GM20431 (cell line): ENCODE data around the gene ARHGAP24.
"Not testable (repeated sequence)": the region's sequence is repeated elsewhere in the genome, so short reads cannot be mapped to it uniquely, and the experiment has no call there.

Experiments
- in situ Hi-C: fragments of 300-500 bp; cut with MseI, MboI; formaldehyde crosslinking; loops from one replicate; pipeline ENCODE4 v1.15.0; 2020; ENCODE audit warnings: low sequenced_read_pairs; ENCODE audit not compliant: unreplicated experiment

ARHGAP24 gene

GRCh38 chr4:85965017-85965416, 490.1 kb downstream of the ARHGAP24 start:
- in situ Hi-C loops = not testable (repeated sequence)

GRCh38 chr4:85965529-85965928, 490.6 kb downstream of the ARHGAP24 start:
- in situ Hi-C loops = no loop called here

- in situ Hi-C loops = no loop called here
Observed at GRCh38 chr4:85966373-85966772, 491.4 kb downstream of the ARHGAP24 start.

- in situ Hi-C loops = no loop called here
Observed at GRCh38 chr4:85967872-85968271, 492.9 kb downstream of the ARHGAP24 start.

GRCh38 chr4:85968945-85969819, 494.2 kb downstream of the ARHGAP24 start:
- in situ Hi-C loops = no loop called here

GRCh38 chr4:85970535-85970934, 495.6 kb downstream of the ARHGAP24 start:
- in situ Hi-C loops = no loop called here

- in situ Hi-C loops = no loop called here
Observed at GRCh38 chr4:85979276-85979675, 504.3 kb downstream of the ARHGAP24 start.

GRCh38 chr4:85986266-85986665, 511.3 kb downstream of the ARHGAP24 start:
- in situ Hi-C loops = no loop called here

- in situ Hi-C loops = no loop called here
Observed at GRCh38 chr4:85993641-85994040, 518.7 kb downstream of the ARHGAP24 start.

GRCh38 chr4:85994576-85994975, 519.6 kb downstream of the ARHGAP24 start:
- in situ Hi-C loops = no loop called here

- in situ Hi-C loops = no loop called here
Observed at GRCh38 chr4:85995361-85995760, 520.4 kb downstream of the ARHGAP24 start.

- in situ Hi-C loops = no loop called here
Observed at GRCh38 chr4:86001591-86001990, 526.6 kb downstream of the ARHGAP24 start.

GRCh38 chr4:86004030-86004429, 529.1 kb downstream of the ARHGAP24 start:
- in situ Hi-C loops = no loop called here

- in situ Hi-C loops = no loop called here
Observed at GRCh38 chr4:86006057-86006456, 531.1 kb downstream of the ARHGAP24 start.

GRCh38 chr4:86007042-86007441, 532.1 kb downstream of the ARHGAP24 start:
- in situ Hi-C loops = no loop called here

GRCh38 chr4:86011117-86011516, 536.2 kb downstream of the ARHGAP24 start:
- in situ Hi-C loops = no loop called here

GRCh38 chr4:86013621-86014020, 538.7 kb downstream of the ARHGAP24 start:
- in situ Hi-C loops = no loop called here

GRCh38 chr4:86014599-86014998, 539.6 kb downstream of the ARHGAP24 start:
- in situ Hi-C loops = no loop called here

GRCh38 chr4:86015412-86016350, 540.7 kb downstream of the ARHGAP24 start:
- in situ Hi-C loops = no loop called here

GRCh38 chr4:86019362-86019761, 544.4 kb downstream of the ARHGAP24 start:
- in situ Hi-C loops = no loop called here

GRCh38 chr4:86019906-86020305, 545.0 kb downstream of the ARHGAP24 start:
- in situ Hi-C loops = no loop called here
